ENCODE measurements around the gene PCSK2. TPM values are rescaled to one million over a fixed set of nuclear protein-coding genes. Genes with fewer than 3 reads are reported as not detected.

PCSK2 gene
- total RNA-seq, 1 experiment from 2014 or later, result 245 TPM

GRCh38 chr20:17508756-17509155 lies 281.9 kb downstream of the PCSK2 start:
- TF ChIP-seq EZH2 (IDR thresholded peaks at IDR 0.05; ENCODE audit: borderline replicate concordance, low read depth, low read length, poor library complexity, severe bottlenecking) (no peak), CTCF (conservative IDR thresholded peaks at IDR 0.05; ENCODE audit: low read depth, low read length) (no peak)
- Histone ChIP-seq H3K36me3 (ENCODE audit: insufficient read depth, low read length, poor library complexity, severe bottlenecking) (no peaks in the 10 kb centered on the region), H3K4me1 (ENCODE audit: insufficient read depth, low read length, poor library complexity, severe bottlenecking) (peaks cover 12% of the 10 kb centered on the region), H3K9me3 (ENCODE audit: low read depth, low read length, poor library complexity, severe bottlenecking) (no peaks in the 10 kb centered on the region), H3K27me3 (replicated peaks; ENCODE audit: insufficient read depth, low read depth, low read length, poor library complexity) (no peaks in the 10 kb centered on the region), H3K4me3 (ENCODE audit: low read depth, low read length, poor library complexity, severe bottlenecking) (no peak overlapping the region), H3K27ac (ENCODE audit: low read depth, low read length, poor library complexity, severe bottlenecking) (no peak overlapping the region)
- ChIA-PET CTCF (no interaction called here), POLR2A (ENCODE audit: low non-redundant PET) (no interaction called here)
- BruUV-seq (replicated peaks), result no TSS peak
- intact Hi-C loops (cut with micrococcal nuclease; ENCODE audit: unreplicated experiment), result loop anchor here (5.0 to 10.0 kb wide), 2 partner anchors 389 to 486 kb away; no protein-coding TSS in a partner anchor
- no peak for DNase-seq (ENCODE audit: low spot score)

- H3K27ac ChIP-seq (ENCODE audit: low read depth, low read length, poor library complexity, severe bottlenecking), result no peak overlapping the region
- no peaks in the 10 kb centered on the region for H3K27me3 ChIP-seq (replicated peaks; ENCODE audit: insufficient read depth, low read depth, low read length, poor library complexity)
- no peak for TF ChIP-seq EZH2 (IDR thresholded peaks at IDR 0.05; ENCODE audit: borderline replicate concordance, low read depth, low read length, poor library complexity, severe bottlenecking)
- no peak for TF ChIP-seq CTCF (conservative IDR thresholded peaks at IDR 0.05; ENCODE audit: low read depth, low read length)
- intact Hi-C loops (cut with micrococcal nuclease; ENCODE audit: unreplicated experiment), result no loop called here
- no peak overlapping the region for H3K4me3 ChIP-seq (ENCODE audit: low read depth, low read length, poor library complexity, severe bottlenecking)
- H3K36me3 ChIP-seq (ENCODE audit: insufficient read depth, low read length, poor library complexity, severe bottlenecking), result no peaks in the 10 kb centered on the region
- BruUV-seq (replicated peaks), result no TSS peak
- peaks cover 5% of the 10 kb centered on the region for H3K4me1 ChIP-seq (ENCODE audit: insufficient read depth, low read length, poor library complexity, severe bottlenecking)
- CTCF ChIA-PET, result no interaction called here
- no peak for DNase-seq (ENCODE audit: low spot score)
- H3K9me3 ChIP-seq (ENCODE audit: low read depth, low read length, poor library complexity, severe bottlenecking), result no peaks in the 10 kb centered on the region
- POLR2A ChIA-PET (ENCODE audit: low non-redundant PET), result no interaction called here
Measured at GRCh38 chr20:17510548-17510947, 283.7 kb downstream of the PCSK2 start.

- DNase-seq (ENCODE audit: low spot score), result no peak
- ChIA-PET CTCF (no interaction called here), POLR2A (ENCODE audit: low non-redundant PET) (no interaction called here)
- no TSS peak for BruUV-seq (replicated peaks)
- Histone ChIP-seq H3K27ac (ENCODE audit: low read depth, low read length, poor library complexity, severe bottlenecking) (no peak overlapping the region), H3K27me3 (replicated peaks; ENCODE audit: insufficient read depth, low read depth, low read length, poor library complexity) (no peaks in the 10 kb centered on the region), H3K36me3 (ENCODE audit: insufficient read depth, low read length, poor library complexity, severe bottlenecking) (no peaks in the 10 kb centered on the region), H3K4me3 (ENCODE audit: low read depth, low read length, poor library complexity, severe bottlenecking) (no peak overlapping the region), H3K9me3 (ENCODE audit: low read depth, low read length, poor library complexity, severe bottlenecking) (no peaks in the 10 kb centered on the region), H3K4me1 (ENCODE audit: insufficient read depth, low read length, poor library complexity, severe bottlenecking) (no peaks in the 10 kb centered on the region)
- TF ChIP-seq EZH2 (IDR thresholded peaks at IDR 0.05; ENCODE audit: borderline replicate concordance, low read depth, low read length, poor library complexity, severe bottlenecking) (no peak), CTCF (conservative IDR thresholded peaks at IDR 0.05; ENCODE audit: low read depth, low read length) (no peak)
- intact Hi-C loops (cut with micrococcal nuclease; ENCODE audit: unreplicated experiment), result no loop called here
Measured at GRCh38 chr20:17511401-17511800, 284.6 kb downstream of the PCSK2 start.

Data from A673 (cell line).